ENCODE measurements around the gene ZBTB37. TPM values are rescaled to one million over a fixed set of nuclear protein-coding genes. Genes with fewer than 3 reads are reported as not detected.

ZBTB37 gene
- total and polyA plus RNA-seq, 9 of the 15 experiments (the other 6 are each of a cell fraction or from before 2014, with no cell fraction given) = 1.3 to 13.9 (median 5.4) TPM

GRCh38 chr1:173865468-173866164, 2.6 kb upstream of the ZBTB37 start (continued):
- TF ChIP-seq ZNF655 (CRISPR knock-in tag; IDR thresholded peaks at IDR 0.05) = no peak
- no peak for TF ChIP-seq ZHX1 (conservative IDR thresholded peaks at IDR 0.05; ENCODE audit: low read length)
- peak; percentile 51 for TF ChIP-seq CHD7 (IDR thresholded peaks at IDR 0.05; ENCODE audit: low read depth, low read length)
- peak; percentile 78 for TF ChIP-seq FUS (optimal IDR thresholded peaks at IDR 0.05; ENCODE audit: low read depth, low read length)
- peak; percentile 9 for TF ChIP-seq SMAD1 (IDR thresholded peaks at IDR 0.05; ENCODE audit: low read depth, low read length, partially characterized antibody)
- no peak for TF ChIP-seq ZNF224 (CRISPR knock-in tag; IDR thresholded peaks at IDR 0.05)
- TF ChIP-seq NR4A1 (CRISPR knock-in tag; IDR thresholded peaks at IDR 0.05) = no peak
- no peak for TF ChIP-seq NR4A1 (tag; IDR thresholded peaks at IDR 0.05)
- TF ChIP-seq ZNF280B (CRISPR knock-in tag; IDR thresholded peaks at IDR 0.05) = no peak
- TF ChIP-seq SREBF2 (CRISPR knock-in tag; IDR thresholded peaks at IDR 0.05) = no peak

Data from K562 (cell line).